ENCODE results near the gene GPRASP3. TPM values are rescaled to one million over a fixed set of nuclear protein-coding genes. Genes with fewer than 3 reads are reported as not detected.

Gene GPRASP3
- total RNA-seq, 4 donors from 2014 or later = 2.5 to 7.0 (median 3.0) TPM

- no peak overlapping the region for H3K27ac ChIP-seq
- TF ChIP-seq, protein P1, sequence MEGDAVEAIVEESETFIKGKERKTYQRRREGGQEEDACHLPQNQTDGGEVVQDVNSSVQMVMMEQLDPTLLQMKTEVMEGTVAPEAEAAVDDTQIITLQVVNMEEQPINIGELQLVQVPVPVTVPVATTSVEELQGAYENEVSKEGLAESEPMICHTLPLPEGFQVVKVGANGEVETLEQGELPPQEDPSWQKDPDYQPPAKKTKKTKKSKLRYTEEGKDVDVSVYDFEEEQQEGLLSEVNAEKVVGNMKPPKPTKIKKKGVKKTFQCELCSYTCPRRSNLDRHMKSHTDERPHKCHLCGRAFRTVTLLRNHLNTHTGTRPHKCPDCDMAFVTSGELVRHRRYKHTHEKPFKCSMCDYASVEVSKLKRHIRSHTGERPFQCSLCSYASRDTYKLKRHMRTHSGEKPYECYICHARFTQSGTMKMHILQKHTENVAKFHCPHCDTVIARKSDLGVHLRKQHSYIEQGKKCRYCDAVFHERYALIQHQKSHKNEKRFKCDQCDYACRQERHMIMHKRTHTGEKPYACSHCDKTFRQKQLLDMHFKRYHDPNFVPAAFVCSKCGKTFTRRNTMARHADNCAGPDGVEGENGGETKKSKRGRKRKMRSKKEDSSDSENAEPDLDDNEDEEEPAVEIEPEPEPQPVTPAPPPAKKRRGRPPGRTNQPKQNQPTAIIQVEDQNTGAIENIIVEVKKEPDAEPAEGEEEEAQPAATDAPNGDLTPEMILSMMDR (IDR thresholded peaks at IDR 0.05) = no peak
- TF ChIP-seq EP300 (IDR thresholded peaks at IDR 0.05) = no peak
- TF ChIP-seq POLR2A (IDR thresholded peaks at IDR 0.05) = no peak
These were observed 24.2 kb upstream of the GPRASP3 start for GRCh38 chrX:102696306-102696705.

GRCh38 chrX:102697494-102697893 is 23.0 kb upstream of the GPRASP3 start:
- Histone ChIP-seq H3K36me3 (no peaks in the 10 kb centered on the region), H3K27ac (no peak overlapping the region), H3K27me3 (no peaks in the 10 kb centered on the region), H3K4me3 (no peak overlapping the region), H3K9me3 (no peaks in the 10 kb centered on the region), H3K4me1 (no peaks in the 10 kb centered on the region)
- no peak for TF ChIP-seq EP300 (IDR thresholded peaks at IDR 0.05)
- TF ChIP-seq POLR2A (IDR thresholded peaks at IDR 0.05) = no peak
- TF ChIP-seq, protein P1 (IDR thresholded peaks at IDR 0.05) = no peak
- no peak for DNase-seq (ENCODE audit: low spot score in 2 of 2)

More at GRCh38 chrX:102696306-102696705, 24.2 kb upstream of the GPRASP3 start:
- H3K27me3 ChIP-seq = no peaks in the 10 kb centered on the region
- DNase-seq (ENCODE audit: low spot score in 2 of 2) = no peak
- H3K4me3 ChIP-seq = no peak overlapping the region
- H3K36me3 ChIP-seq = no peaks in the 10 kb centered on the region
- no peaks in the 10 kb centered on the region for H3K4me1 ChIP-seq
- H3K9me3 ChIP-seq = peaks cover 0 to 5% (median 0%) of the 10 kb centered on the region in 4 donors

GRCh38 chrX:102708900-102709299 is 11.6 kb upstream of the GPRASP3 start:
- Histone ChIP-seq H3K9me3 (no peaks in the 10 kb centered on the region), H3K27ac (no peak overlapping the region), H3K4me3 (no peak overlapping the region), H3K36me3 (no peaks in the 10 kb centered on the region), H3K4me1 (no peaks in the 10 kb centered on the region), H3K27me3 (peaks cover 0 to 8% of the 10 kb centered on the region in 2 donors)
- TF ChIP-seq, protein P1 (IDR thresholded peaks at IDR 0.05) = no peak
- WGBS, 2 donors = 57 to 68% methylated on average over 2 of the region's 2 CpGs
- DNase-seq (ENCODE audit: low spot score in 2 of 2) = no peak

- DNase-seq (ENCODE audit: low spot score in 2 of 2) = no peak
- H3K27me3 ChIP-seq = peaks cover 0 to 8% of the 10 kb centered on the region in 2 donors
- no peaks in the 10 kb centered on the region for H3K4me1 ChIP-seq
- 50% methylated on average over 18 of the region's 19 CpGs; no CpG with 5 or more reads in 1 of the 2 donors for WGBS, 2 donors
- H3K9me3 ChIP-seq = no peaks in the 10 kb centered on the region
- peak overlapping the region in 1 of 4 donors; percentile 88 for H3K27ac ChIP-seq
- H3K36me3 ChIP-seq = no peaks in the 10 kb centered on the region
- H3K4me3 ChIP-seq = peak overlapping the region; percentile 57 to 76 (median 66)
- no peak for TF ChIP-seq POLR2A (IDR thresholded peaks at IDR 0.05)
- no peak for TF ChIP-seq EP300 (IDR thresholded peaks at IDR 0.05)
- TF ChIP-seq, protein P1 (IDR thresholded peaks at IDR 0.05) = no peak
These were observed 8.7 kb upstream of the GPRASP3 start for GRCh38 chrX:102711872-102712215.

- WGBS, 2 donors = 49% methylated on average over 33 of the region's 68 CpGs; no CpG with 5 or more reads in 1 of the 2 donors
- peak within 1 kb of the TSS; percentile 65 to 88 (median 71) for H3K27ac ChIP-seq
- no peaks in the 10 kb centered on the region for H3K4me1 ChIP-seq
- peaks cover 0 to 8% of the 10 kb centered on the region in 2 donors for H3K27me3 ChIP-seq
- no peaks in the 10 kb centered on the region for H3K9me3 ChIP-seq
- no peak for DNase-seq (ENCODE audit: low spot score in 2 of 2)
- H3K4me3 ChIP-seq = peak within 1 kb of the TSS; percentile 57 to 76 (median 66)
- TF ChIP-seq EP300 (IDR thresholded peaks at IDR 0.05) (no peak), POLR2A (IDR thresholded peaks at IDR 0.05) (no peak)
- TF ChIP-seq, protein P1 (IDR thresholded peaks at IDR 0.05) = no peak
- H3K36me3 ChIP-seq = no peaks in the 10 kb centered on the region
These were observed 8.2 kb upstream of the GPRASP3 start, which contains the start of gene GPRASP2 for GRCh38 chrX:102712216-102712966. GPRASP2 (plus strand) TSS chrX:102712448; CDS start chrX:102714870, 2,422 bp downstream.
